Right lobe of liver (tissue), 6 donors: ENCODE data around the gene KAT7. TPM values are rescaled to one million over a fixed set of nuclear protein-coding genes. Genes with fewer than 3 reads are reported as not detected.

Experiments used
- ATAC-seq, 4 donors: fragments of 200-7000 bp; cut with Tn5 transposase; one replicate each; pipeline ENCODE4 v1.9.1; 2020; ENCODE audit warnings: mild to moderate bottlenecking in 4 of 4, moderate library complexity in 4 of 4
- DNase-seq, 3 donors: peaks; one replicate each; pipeline ENCODE4 v3.0.0-alpha.2; 2020
- H3K27ac ChIP-seq, 3 donors: fragments of 200-600 bp; one replicate each; pipeline ENCODE4 v1.8.0; 2022
- H3K27me3 ChIP-seq, 2 donors: fragments of 200-600 bp; one replicate each; pipeline ENCODE4 v1.8.0; 2022
- H3K36me3 ChIP-seq, 4 donors: fragments of 200-600 bp; sonication (generic) in 1 of 4; one replicate each; pipeline versions ENCODE4 v1.5.1 to v1.8.0; 2017 to 2022; ENCODE audit warnings: control low read depth in 1 of 4
- H3K4me1 ChIP-seq, 4 donors: fragments of 200-600 bp; sonication (generic) in 1 of 4; one replicate each; pipeline versions ENCODE4 v1.5.1 to v1.8.0; 2017 to 2022; ENCODE audit warnings: control low read depth in 1 of 4
- H3K4me3 ChIP-seq, 3 donors: fragments of 200-600 bp; one replicate each; pipeline ENCODE4 v1.8.0; 2022
- H3K9me3 ChIP-seq, 4 donors: fragments of 200-600 bp; sonication (generic) in 1 of 4; one replicate each; pipeline versions ENCODE4 v1.5.1 to v1.8.0; 2017 to 2022; ENCODE audit warnings: control low read depth in 1 of 4
- CTCF ChIP-seq, 4 donors: fragments of 200-600 bp in 3 of 4; fragments of 450-650 bp in 1 of 4; IDR thresholded peaks; one replicate each; pipeline versions ENCODE4 v1.5.1 to v1.8.0; 2016 to 2022; ENCODE audit warnings: antibody characterized with exemption in 4 of 4, mild to moderate bottlenecking in 2 of 4
- POLR2A ChIP-seq: fragments of 450-650 bp; IDR thresholded peaks from one replicate; pipeline ENCODE4 v1.6.1; 2017; ENCODE audit warnings: antibody characterized with exemption, mild to moderate bottlenecking
- WGBS: methylation state at CpG from one replicate; pipeline ENCODE4 v1.1.6; 2018; ENCODE audit warnings: low coverage, low lambda C conversion rate; ENCODE audit not compliant: insufficient coverage; ENCODE audit errors: missing lambda C conversion rate; 5-methylcytosine and 5-hydroxymethylcytosine counted together
- intact Hi-C, 2 donors: fragments of 100-400 bp; cut with DNase I; formaldehyde crosslinking; loops; one replicate each; pipeline versions ENCODE4 v1.11.2 to v1.14.1; 2022
- total RNA-seq, 6 experiments: library from RNA; depleted of rRNA in 2 of 6; stranded (reverse); fragments of >200 nt in 2 of 6; fragmentation: NEBNext Ultra II Directional in 3 of 6; extraction: Animal tissue kit (Norgen Biotek cat#: 25700) in 3 of 6; gene quantifications; one replicate each; pipeline versions ENCODE4 v1.1.0 to v1.2.4, GENCODE V29; 2016 to 2023
- donor health status: DM: no; HTN: yes; CAD: no.
- donor health status: DM: no; HTN: no; CAD: no.
- donor health status: DM: no; HTN: no; CAD: no.
- donor health status: DM: no; HTN: yes; CAD: no.
- donor health status: DM: no; HTN: yes; CAD: no.

KAT7 gene
- total RNA-seq, 6 experiments from 2014 or later, result 10.8 to 21.3 (median 15.2) TPM

- no peak for ATAC-seq
- DNase-seq, result no peak
- Histone ChIP-seq H3K4me3 (no peak overlapping the region), H3K27ac (no peak overlapping the region), H3K36me3 (no peaks in the 10 kb centered on the region), H3K27me3 (no peaks in the 10 kb centered on the region), H3K9me3 (no peaks in the 10 kb centered on the region), H3K4me1 (peaks cover 0 to 6% (median 0%) of the 10 kb centered on the region in 4 donors)
- TF ChIP-seq POLR2A (no peak), CTCF (IDR thresholded peaks at IDR 0.05) (no peak)
- intact Hi-C loops, result loop anchor here in 1 of 2 donors (10.0 kb wide), 1 partner anchor 208 kb away; the partner anchor contains the start of gene NXPH3
- 48% methylated on average over 3 of the region's 3 CpGs for WGBS
Observed at GRCh38 chr17:49783071-49783715, 5.3 kb upstream of the KAT7 start.

- no peak overlapping the region for H3K4me3 ChIP-seq
- no peaks in the 10 kb centered on the region for H3K27me3 ChIP-seq
- intact Hi-C loops, result loop anchor here in 1 of 2 donors (10.0 kb wide), 1 partner anchor 209 kb away; the partner anchor contains the start of gene NXPH3
- H3K9me3 ChIP-seq, result no peaks in the 10 kb centered on the region
- DNase-seq, result no peak
- no peak for TF ChIP-seq CTCF (IDR thresholded peaks at IDR 0.05)
- TF ChIP-seq POLR2A, result no peak
- peaks cover 0 to 6% (median 0%) of the 10 kb centered on the region in 4 donors for H3K4me1 ChIP-seq
- no peak overlapping the region for H3K27ac ChIP-seq
- no peaks in the 10 kb centered on the region for H3K36me3 ChIP-seq
- ATAC-seq, result no peak
Observed at GRCh38 chr17:49783791-49784190, 4.7 kb upstream of the KAT7 start.

- no peak overlapping the region for H3K4me3 ChIP-seq
- TF ChIP-seq POLR2A, result no peak
- no peak for TF ChIP-seq CTCF (IDR thresholded peaks at IDR 0.05)
- peaks cover 0 to 6% (median 3%) of the 10 kb centered on the region in 4 donors for H3K4me1 ChIP-seq
- H3K36me3 ChIP-seq, result no peaks in the 10 kb centered on the region
- WGBS, result 71% methylated on average over 1 of the region's 1 CpG
- no peak overlapping the region for H3K27ac ChIP-seq
- H3K9me3 ChIP-seq, result no peaks in the 10 kb centered on the region
- no peaks in the 10 kb centered on the region for H3K27me3 ChIP-seq
- ATAC-seq (no peak), DNase-seq (no peak)
- intact Hi-C loops, result loop anchor here in 1 of 2 donors (10.0 kb wide), 1 partner anchor 210 kb away; the partner anchor contains the start of gene NXPH3
Observed at GRCh38 chr17:49784636-49785035, 3.8 kb upstream of the KAT7 start.

- Histone ChIP-seq H3K27ac (peak overlapping the region; percentile 53 to 96 (median 95)), H3K4me1 (peaks cover 0 to 13% (median 6%) of the 10 kb centered on the region in 4 donors), H3K27me3 (no peaks in the 10 kb centered on the region), H3K4me3 (peak overlapping the region; percentile 71 to 86 (median 84)), H3K36me3 (peaks cover 0 to 23% (median 2%) of the 10 kb centered on the region in 4 donors), H3K9me3 (no peaks in the 10 kb centered on the region)
- TF ChIP-seq POLR2A (no peak), CTCF (IDR thresholded peaks at IDR 0.05) (no peak)
- DNase-seq (no peak), ATAC-seq (no peak)
- intact Hi-C loops, result loop anchor here in 1 of 2 donors (10.0 kb wide), 1 partner anchor 213 kb away; the partner anchor contains the start of gene NXPH3
- 4% methylated on average over 17 of the region's 17 CpGs for WGBS
Observed at GRCh38 chr17:49787884-49788477, 500 bp upstream of the KAT7 start.
